SK-N-SH (cell line): ENCODE data around the gene P2RX4.
A peak's percentile ranks its signal among the peaks of the same experiment; 100 is the strongest.

ENCODE experiments used
- CTCF ChIP-seq: fragments of 200-600 bp; sonication (generic); IDR thresholded peaks from 2 replicates; pipeline ENCODE4 v1.6.1; 2017; ENCODE audit warnings: antibody characterized with exemption, mild to moderate bottlenecking, moderate library complexity
- POLR2AphosphoS5 ChIP-seq: IDR thresholded peaks from 2 replicates; pipeline ENCODE4 v1.6.1; 2012; ENCODE audit warnings: low read depth, low read length
- REST ChIP-seq: IDR thresholded peaks from 2 replicates; pipeline ENCODE4 v1.6.1; 2012; ENCODE audit warnings: mild to moderate bottlenecking, low read depth, low read length, moderate library complexity
- TF ChIP-seq, protein P1 (sequence below): fragments of 150-350 bp; IDR thresholded peaks from 2 replicates; pipeline ENCODE4 v1.6.1; 2017; ENCODE audit warnings: antibody characterized with exemption, low read length, low read depth, borderline replicate concordance

DNA sequence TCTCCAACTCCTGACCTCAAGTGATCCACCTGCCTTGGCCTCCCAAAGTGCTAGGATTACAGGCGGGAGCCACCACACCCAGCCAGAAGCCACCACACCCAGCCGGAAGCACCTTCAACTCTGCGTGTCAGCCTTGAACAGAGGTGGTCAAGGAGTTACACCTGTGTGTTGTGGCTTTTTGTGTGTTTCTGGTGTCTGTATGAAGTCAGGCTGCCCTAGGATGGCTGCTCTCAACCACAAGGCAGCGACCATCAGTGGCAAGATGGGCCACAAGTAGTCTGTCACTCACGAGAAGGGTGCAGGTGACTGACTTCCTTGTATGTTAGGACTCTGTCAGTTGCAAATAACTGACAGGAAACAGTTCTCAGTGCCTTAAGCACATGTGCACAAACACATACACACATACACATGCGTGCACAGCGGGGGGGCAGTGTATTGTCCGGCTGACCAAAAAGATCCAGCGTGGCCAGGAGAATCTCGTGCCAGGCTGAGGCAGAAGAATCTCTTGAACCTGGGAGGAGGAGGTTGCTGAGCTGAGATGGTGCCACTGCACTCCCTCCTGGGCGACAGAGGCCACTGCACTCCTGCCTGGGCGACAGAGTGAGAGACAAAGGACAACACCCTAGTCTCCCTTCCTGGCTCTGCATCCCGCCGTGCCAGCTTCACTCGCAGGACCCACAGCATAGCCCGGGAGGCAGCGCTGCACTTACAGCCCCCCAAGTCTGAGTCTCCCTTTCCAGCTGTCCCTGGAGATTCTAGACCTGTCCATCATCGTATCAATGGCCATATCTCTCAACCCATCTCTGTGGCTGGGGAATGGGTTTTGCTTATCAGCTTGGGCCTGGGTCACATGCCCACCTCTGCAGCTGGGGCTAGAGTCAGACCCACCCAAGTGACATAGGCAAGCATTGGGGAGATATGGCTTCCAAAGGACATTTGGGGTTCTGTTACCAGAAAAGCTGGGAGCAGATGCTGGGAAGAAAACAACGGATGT, 13.7 kb downstream of the P2RX4 start:
- TF ChIP-seq POLR2AphosphoS5 (no peak), REST (no peak), CTCF (peak; percentile 31)
- TF ChIP-seq, protein P1, sequence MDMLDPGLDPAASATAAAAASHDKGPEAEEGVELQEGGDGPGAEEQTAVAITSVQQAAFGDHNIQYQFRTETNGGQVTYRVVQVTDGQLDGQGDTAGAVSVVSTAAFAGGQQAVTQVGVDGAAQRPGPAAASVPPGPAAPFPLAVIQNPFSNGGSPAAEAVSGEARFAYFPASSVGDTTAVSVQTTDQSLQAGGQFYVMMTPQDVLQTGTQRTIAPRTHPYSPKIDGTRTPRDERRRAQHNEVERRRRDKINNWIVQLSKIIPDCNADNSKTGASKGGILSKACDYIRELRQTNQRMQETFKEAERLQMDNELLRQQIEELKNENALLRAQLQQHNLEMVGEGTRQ, result no peak
